Stimulated activated CD4-positive, alpha-beta T cell treated with anti-CD3 and anti-CD28 coated beads, Interleukin-4, amount 100 ng/mL, for 24 hours (primary cell): Measurements from ENCODE around the gene CROCC2.

ENCODE experiments used
- DNase-seq: peaks from one replicate; pipeline ENCODE4 v3.0.0-alpha.2; 2020

CROCC2 gene

DNA sequence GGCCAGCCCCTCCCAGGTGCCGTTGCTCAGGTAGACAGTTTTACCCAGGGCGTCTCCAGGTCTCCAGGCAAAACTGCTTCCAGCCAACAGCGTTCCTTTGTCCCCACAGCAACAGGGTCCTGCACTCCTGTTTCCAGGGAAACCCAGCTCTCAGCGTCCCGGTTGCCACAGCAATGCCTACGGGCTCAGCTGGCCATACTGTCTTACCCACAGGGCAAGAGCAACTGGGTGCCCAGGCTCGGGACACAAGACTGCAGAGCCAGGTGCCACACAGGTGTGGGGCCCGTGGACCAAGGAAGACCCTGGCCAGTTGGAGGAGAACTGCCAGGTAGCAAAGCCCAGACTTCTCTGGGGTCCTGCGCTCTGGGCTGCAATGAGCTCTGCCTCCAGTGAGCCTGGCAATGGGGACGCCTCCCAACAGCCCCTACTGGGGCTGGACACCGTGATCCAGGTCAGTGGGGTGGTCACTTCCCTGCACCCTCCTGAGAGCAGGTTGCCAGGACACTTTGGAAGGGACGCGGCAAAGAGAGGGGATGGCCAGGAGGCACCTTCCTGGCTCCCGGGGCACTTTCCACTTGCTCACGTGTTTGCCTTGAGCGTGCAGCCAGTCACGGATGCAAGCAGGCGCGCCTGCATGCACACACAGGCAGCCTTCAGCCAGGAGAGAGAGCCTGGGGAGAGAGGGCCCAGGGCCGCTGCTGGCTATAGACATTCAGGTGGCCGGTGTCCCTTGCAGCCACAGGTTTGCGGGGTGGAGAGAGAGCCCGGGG is at the start of gene CROCC2:
CROCC2 (plus strand) TSS at position 196 of the 770 bp plus-strand sequence; CDS start at position 374, 178 bp downstream.
- no peak for DNase-seq

DNA sequence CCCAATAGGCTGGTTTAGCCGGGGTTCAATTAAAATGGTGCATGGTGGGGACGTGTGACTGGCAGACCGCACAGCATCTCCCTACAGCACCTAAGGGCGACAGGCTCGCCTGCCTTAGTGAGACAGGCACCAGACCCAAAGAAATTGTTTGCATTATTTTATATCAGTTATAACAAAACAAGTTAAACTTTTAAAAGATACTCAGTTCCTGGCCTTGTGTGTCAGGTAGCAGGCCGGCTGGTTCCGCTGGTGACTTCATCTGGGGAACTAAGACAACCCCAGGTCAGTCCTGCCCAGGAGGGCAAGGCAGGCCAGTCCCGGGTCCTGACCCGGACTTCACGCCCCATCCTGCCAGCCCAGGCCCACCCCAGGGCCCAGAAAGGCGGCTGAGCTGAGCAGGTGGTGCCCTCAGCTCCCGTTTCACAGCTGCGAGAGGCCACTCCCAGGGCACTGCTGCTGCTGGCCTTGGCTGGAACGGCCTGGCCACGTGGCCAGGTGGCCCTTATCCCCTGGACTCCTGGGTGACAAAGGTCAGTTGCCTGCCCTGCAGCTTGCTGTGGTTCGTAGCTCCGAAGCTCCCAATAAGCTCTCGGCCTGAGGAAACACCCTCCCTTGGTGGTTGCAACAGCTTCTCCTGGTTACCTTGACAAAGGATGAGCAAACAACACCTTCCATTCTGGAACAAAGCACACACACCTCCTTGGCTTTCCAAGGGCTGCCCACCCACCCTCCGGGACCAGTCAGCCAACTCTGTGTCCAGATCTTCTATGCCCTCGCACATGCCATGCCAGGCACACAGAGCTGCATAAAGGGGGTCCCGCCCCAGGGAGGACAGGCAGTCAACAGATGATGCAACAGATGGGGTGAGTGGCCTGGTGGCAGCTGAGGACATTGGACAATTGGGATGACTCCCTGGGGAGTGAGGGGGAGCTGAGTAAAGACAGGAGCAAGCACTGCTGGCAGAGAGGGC is 48.8 kb upstream of the CROCC2 start:
- DNase-seq = no peak

DNA sequence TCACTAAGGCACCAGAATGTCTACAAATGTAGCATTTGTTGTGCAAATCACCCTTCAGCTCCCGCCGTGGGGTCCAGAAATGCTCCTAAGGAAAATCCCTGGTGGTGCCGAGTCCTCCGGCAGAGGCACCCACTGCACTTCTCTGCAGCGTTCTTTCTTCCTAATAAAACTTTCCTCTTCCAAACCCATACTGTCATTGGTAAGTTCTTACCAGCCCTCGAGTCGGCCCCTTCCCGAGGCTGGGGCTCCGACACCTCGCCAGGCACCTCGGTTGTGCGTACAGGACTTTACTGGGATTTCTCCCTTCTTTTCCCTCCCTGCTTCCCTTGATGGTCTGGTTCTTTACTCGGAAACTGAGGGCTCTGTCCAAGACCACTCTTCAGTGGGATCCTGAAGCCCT is 47.8 kb upstream of the CROCC2 start:
- no peak for DNase-seq

GRCh38 chr2:240858871-240859270 is 47.3 kb upstream of the CROCC2 start:
- no peak for DNase-seq

DNA sequence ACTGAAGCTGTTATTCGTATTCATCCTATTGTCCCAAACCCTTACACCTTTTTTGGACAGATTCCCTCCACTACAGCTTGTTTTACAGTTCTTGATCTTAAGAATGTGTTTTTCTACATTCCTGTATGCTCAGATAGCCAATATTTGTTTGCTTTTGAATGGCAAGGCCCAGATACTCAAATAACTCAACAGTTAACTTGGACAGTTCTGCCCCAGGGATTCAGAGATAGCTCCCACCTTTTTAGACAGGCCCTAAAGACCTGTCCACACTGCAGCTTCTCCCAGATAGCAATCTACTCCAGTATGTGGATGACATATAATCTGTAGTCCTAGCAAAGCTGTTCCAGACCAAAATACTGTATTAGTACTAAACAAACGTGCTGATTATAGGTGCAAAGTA is 44.6 kb upstream of the CROCC2 start:
- no peak for DNase-seq

- no peak for DNase-seq
Measured at GRCh38 chr2:240864475-240864874, 41.7 kb upstream of the CROCC2 start.

DNA sequence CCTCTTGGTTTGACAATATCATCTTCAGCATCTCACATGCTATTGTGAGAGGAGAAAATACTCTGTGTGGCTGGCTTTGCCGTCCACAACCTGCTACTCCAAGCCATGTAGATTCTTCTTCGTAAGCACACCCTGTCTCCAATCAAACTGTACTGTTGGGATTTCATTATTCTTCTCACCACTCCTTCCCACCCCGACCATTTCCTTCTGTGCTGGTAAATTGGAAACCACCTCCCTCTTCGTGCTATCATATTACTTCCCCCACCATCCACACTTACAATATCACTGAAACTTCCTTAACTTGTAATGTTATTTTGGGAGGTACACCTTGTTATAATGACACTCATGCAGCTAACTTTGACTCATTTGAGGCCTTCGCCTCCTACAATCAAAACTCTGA is 40.7 kb upstream of the CROCC2 start:
- DNase-seq = no peak

DNA sequence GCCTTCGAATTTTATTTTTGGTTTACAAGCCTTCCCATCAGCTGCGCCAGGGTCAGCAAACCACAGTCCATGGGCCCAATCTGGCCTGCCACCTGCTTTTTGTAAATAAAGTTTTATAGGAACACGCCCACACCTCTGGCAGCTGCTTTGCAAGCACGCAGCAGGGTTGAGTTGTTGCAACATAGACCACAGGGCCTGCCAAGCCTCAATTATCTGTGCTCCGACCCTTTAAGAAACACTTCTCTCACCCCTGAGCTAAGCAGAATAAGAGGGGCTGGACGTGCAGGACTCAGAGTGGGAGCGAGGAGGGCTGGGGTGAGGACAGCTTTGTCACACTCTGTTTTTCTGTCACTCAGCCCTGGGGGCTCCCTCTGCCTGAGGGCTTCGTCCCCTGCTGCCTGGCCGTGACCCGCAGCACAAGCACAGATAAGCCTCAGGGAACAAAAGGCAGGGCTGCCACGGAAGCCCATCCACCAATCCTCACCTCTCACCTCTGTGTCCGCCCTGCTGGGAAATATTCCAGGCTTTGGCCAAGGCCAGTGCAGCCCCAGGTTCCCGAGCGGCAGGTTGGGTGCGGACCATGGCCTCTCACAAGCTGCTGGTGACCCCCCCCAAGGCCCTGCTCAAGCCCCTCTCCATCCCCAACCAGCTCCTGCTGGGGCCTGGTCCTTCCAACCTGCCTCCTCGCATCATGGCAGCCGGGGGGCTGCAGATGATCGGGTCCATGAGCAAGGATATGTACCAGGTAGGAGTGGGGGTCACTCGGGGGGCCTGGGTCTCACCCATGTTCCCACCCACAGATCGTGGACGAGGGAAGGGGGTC is 37.6 kb upstream of the CROCC2 start, which contains the start of gene AGXT:
AGXT (plus strand) TSS at position 539 of the 823 bp plus-strand sequence; CDS start at position 581, 42 bp downstream.
- DNase-seq = no peak

- no peak for DNase-seq
Measured at GRCh38 chr2:240869109-240869955, 36.8 kb upstream of the CROCC2 start.

- no peak for DNase-seq
Measured at GRCh38 chr2:240869956-240870875, 35.9 kb upstream of the CROCC2 start.

- no peak for DNase-seq
Measured at GRCh38 chr2:240871071-240871958, 34.8 kb upstream of the CROCC2 start.

DNA sequence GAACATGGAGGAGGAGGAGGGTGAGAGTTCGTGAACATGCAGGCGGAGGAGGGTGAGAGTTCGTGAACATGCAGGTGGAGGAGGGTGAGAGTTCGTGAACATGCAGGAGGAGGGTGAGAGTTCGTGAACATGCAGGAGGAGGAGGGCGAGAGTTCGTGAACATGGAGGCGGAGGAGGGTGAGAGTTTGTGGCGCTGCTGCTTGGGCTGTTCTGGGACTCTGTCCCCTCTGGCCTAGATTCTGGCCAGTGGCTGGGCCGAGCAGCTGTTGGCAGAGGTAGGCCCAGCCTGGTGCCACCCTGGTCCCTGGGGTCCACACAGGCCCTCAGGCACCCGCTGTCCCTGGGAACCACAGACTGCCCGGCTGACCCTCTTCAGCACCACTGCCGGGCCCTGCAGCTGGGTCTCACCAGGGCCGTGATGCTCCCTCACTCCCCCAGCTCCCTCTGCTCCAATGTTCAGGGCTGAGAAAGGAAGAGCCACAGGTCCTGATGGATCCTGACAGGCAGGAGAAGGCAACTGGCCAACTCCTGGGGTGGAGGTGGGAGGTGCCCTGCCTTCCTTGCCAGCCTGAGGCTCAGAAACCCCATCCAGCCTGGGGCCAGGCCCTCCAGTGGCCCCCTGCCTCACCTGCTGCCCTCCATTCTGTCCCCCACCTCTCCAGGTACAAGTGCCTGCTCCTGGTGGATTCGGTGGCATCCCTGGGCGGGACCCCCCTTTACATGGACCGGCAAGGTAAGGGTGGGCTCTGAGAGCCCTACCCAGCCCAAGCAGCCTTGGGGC is 33.6 kb upstream of the CROCC2 start:
- no peak for DNase-seq

DNA sequence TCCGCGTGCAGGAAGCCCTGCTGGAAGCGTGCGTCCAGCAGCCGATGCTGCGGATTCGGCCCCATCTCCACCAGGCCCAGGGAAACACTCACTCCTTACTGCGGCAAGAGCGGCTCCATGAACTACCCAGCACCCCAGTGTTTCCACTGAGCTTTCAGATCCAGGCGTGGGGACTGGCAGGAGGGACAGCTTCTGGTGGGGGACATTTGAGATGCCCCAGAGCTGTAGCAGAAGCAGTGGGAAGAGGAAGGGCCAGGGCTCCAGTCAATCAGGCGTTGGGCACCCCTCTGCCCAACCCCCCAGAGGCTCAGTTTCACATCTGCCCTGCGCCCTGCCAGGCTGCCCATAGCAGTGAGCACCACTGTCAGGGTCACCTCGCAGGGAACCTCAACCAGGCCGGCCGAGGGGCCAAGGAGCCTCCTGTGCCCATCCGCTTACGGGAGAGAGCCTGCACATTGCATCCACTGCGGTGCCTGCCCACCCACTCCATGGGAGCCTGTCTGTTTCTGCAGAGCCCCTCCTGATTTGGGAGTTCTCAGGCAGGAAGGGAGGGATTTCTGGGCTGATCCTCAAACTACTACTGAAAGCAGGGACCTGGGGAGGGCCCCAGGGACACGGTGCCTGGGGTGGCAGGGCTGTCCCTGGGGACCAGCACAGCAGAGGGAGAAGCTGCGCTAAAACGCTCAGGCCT is 32.9 kb upstream of the CROCC2 start:
- DNase-seq = no peak

GRCh38 chr2:240873805-240874714 is 32.1 kb upstream of the CROCC2 start:
- no peak for DNase-seq

- DNase-seq = no peak
Measured at GRCh38 chr2:240874715-240875227, 31.4 kb upstream of the CROCC2 start.

- no peak for DNase-seq
Measured at GRCh38 chr2:240875228-240876034, 30.7 kb upstream of the CROCC2 start.
